Suprapubic skin (tissue), 3 donors: ENCODE data around the gene ULK4.

Experiments
- POLR2A ChIP-seq, 2 donors: fragments of 450-650 bp; IDR thresholded peaks; one replicate each; pipeline ENCODE4 v1.6.1; 2017; ENCODE audit warnings: antibody characterized with exemption in 2 of 2, mild to moderate bottlenecking in 2 of 2, moderate library complexity in 2 of 2
- TF ChIP-seq, protein P1 (sequence below), 2 donors: fragments of 200-600 bp in 1 of 2; fragments of 450-650 bp in 1 of 2; sonication (generic) in 1 of 2; IDR thresholded peaks; one replicate each; pipeline ENCODE4 v1.5.1; 2016 to 2019; ENCODE audit warnings: antibody characterized with exemption in 2 of 2, mild to moderate bottlenecking in 1 of 2, moderate library complexity in 1 of 2

- TF ChIP-seq, protein P1, sequence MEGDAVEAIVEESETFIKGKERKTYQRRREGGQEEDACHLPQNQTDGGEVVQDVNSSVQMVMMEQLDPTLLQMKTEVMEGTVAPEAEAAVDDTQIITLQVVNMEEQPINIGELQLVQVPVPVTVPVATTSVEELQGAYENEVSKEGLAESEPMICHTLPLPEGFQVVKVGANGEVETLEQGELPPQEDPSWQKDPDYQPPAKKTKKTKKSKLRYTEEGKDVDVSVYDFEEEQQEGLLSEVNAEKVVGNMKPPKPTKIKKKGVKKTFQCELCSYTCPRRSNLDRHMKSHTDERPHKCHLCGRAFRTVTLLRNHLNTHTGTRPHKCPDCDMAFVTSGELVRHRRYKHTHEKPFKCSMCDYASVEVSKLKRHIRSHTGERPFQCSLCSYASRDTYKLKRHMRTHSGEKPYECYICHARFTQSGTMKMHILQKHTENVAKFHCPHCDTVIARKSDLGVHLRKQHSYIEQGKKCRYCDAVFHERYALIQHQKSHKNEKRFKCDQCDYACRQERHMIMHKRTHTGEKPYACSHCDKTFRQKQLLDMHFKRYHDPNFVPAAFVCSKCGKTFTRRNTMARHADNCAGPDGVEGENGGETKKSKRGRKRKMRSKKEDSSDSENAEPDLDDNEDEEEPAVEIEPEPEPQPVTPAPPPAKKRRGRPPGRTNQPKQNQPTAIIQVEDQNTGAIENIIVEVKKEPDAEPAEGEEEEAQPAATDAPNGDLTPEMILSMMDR (IDR thresholded peaks at IDR 0.05), result no peak
- no peak for TF ChIP-seq POLR2A (IDR thresholded peaks at IDR 0.05)
Measured at GRCh38 chr3:41673650-41674049, 288.3 kb downstream of the ULK4 start.
